CD4-positive, alpha-beta T cell (primary cell): ENCODE results near the gene TLL1. TPM values are rescaled to one million over a fixed set of nuclear protein-coding genes. Genes with fewer than 3 reads are reported as not detected.

Experiments
- ATAC-seq: fragments of 200-7000 bp; cut with Tn5 transposase; one replicate; pipeline ENCODE4 v1.10.0; 2022; ENCODE audit warnings: mild to moderate bottlenecking; ENCODE audit not compliant: poor library complexity
- CTCF ChIA-PET: fragments of 350-600 bp; sonication (Branson Sonifier 250); formaldehyde crosslinking; loops from one replicate; lab custom pipeline; 2021; ENCODE audit warnings: antibody characterized with exemption, inconsistent platforms; lab: Charles Lee
- POLR2A ChIA-PET: fragments of 350-600 bp; sonication (Branson Sonifier 250); formaldehyde crosslinking; loops from one replicate; lab custom pipeline; 2021; ENCODE audit warnings: antibody characterized with exemption, inconsistent platforms; lab: Charles Lee
- DNase-seq, 14 experiments: peaks; one replicate each; pipeline ENCODE4 v3.0.0-alpha.2; 2013 to 2020; ENCODE audit warnings: mixed read lengths in 2 of 14
- H3K27ac ChIP-seq, 2 donors: one replicate each; pipeline versions ENCODE4 v1.5.1 to v1.7.0; 2013; ENCODE audit warnings: low read length in 2 of 2, low read depth in 1 of 2, mild to moderate bottlenecking in 1 of 2
- H3K27me3 ChIP-seq, 2 experiments: 1 replicate in 1 of 2; 2 replicates in 1 of 2; pipeline versions ENCODE4 v1.6.1 to v1.7.0; 2013; ENCODE audit warnings: low read length in 2 of 2, control low read depth in 1 of 2, mild to moderate bottlenecking in 1 of 2, moderate library complexity in 1 of 2; ENCODE audit not compliant: insufficient read depth in 2 of 2, control insufficient read depth in 1 of 2
- H3K36me3 ChIP-seq: one replicate; pipeline ENCODE4 v1.6.1; 2013; ENCODE audit warnings: low read length, control low read depth; ENCODE audit not compliant: insufficient read depth
- H3K4me1 ChIP-seq: one replicate; pipeline ENCODE4 v1.6.1; 2013; ENCODE audit warnings: low read length, control low read depth; ENCODE audit not compliant: insufficient read depth
- H3K4me3 ChIP-seq: one replicate; pipeline ENCODE4 v1.5.1; 2013; ENCODE audit warnings: mild to moderate bottlenecking, low read length, moderate library complexity
- H3K9me3 ChIP-seq, 2 experiments: 1 replicate in 1 of 2; 2 replicates in 1 of 2; pipeline versions ENCODE4 v1.6.1 to v1.7.0; 2013; ENCODE audit warnings: low read length in 2 of 2, mild to moderate bottlenecking in 2 of 2, control low read depth in 1 of 2, moderate library complexity in 1 of 2; ENCODE audit not compliant: control insufficient read depth in 1 of 2, insufficient read depth in 1 of 2
- H3K27ac Mint-ChIP-seq: one replicate; pipeline ENCODE4 v1.8.0; 2020; ENCODE audit warnings: mixed read lengths
- H3K27me3 Mint-ChIP-seq: one replicate; pipeline ENCODE4 v1.8.0; 2021; ENCODE audit warnings: mixed read lengths
- H3K36me3 Mint-ChIP-seq: one replicate; pipeline ENCODE4 v1.8.0; 2021; ENCODE audit warnings: low read depth, mixed read lengths
- H3K4me1 Mint-ChIP-seq: one replicate; pipeline ENCODE4 v1.8.0; 2021; ENCODE audit warnings: low read depth, mixed read lengths
- H3K4me3 Mint-ChIP-seq: one replicate; pipeline ENCODE4 v1.8.0; 2020; ENCODE audit warnings: mild to moderate bottlenecking, mixed read lengths
- H3K9me3 Mint-ChIP-seq: one replicate; pipeline ENCODE4 v1.8.0; 2020; ENCODE audit warnings: mixed read lengths
- intact Hi-C, 2 experiments: fragments of 100-400 bp; cut with DNase I in 1 of 2; cut with micrococcal nuclease in 1 of 2; formaldehyde crosslinking; loops; one replicate each; pipeline versions ENCODE4 v1.15.1 to v1.9.0; 2023 to 2025; cut with DNase I, micrococcal nuclease
- total RNA-seq, 174 experiments: library from RNA in 2 of 174; stranded (reverse) in 2 of 174; gene quantifications; one replicate each; pipeline ENCODE4 v1.2.3 and lab custom pipeline; 2021 to 2026
- TF ChIP-seq, protein P1 (sequence below): fragments of 200-600 bp; IDR thresholded peaks from one replicate; pipeline ENCODE4 v1.8.0; 2022; ENCODE audit warnings: antibody characterized with exemption, mild to moderate bottlenecking

The TLL1 gene
- total RNA-seq, 2 experiments from 2014 or later = not detected

- no peak overlapping the region for H3K4me3 ChIP-seq
- Mint-ChIP-seq H3K27ac (no peak overlapping the region), H3K9me3 (peaks cover 6% of the 10 kb centered on the region), H3K4me3 (no peak overlapping the region), H3K4me1 (no peaks in the 10 kb centered on the region), H3K36me3 (no peaks in the 10 kb centered on the region), H3K27me3 (no peaks in the 10 kb centered on the region)
- H3K36me3 ChIP-seq = no peaks in the 10 kb centered on the region
- H3K27me3 ChIP-seq = no peaks in the 10 kb centered on the region
- no peak for ATAC-seq
- no peaks in the 10 kb centered on the region for H3K9me3 ChIP-seq
- no peak overlapping the region for H3K27ac ChIP-seq
- no peak for DNase-seq
- POLR2A ChIA-PET = no interaction called here
- intact Hi-C loops = no loop called here
- TF ChIP-seq, protein P1, sequence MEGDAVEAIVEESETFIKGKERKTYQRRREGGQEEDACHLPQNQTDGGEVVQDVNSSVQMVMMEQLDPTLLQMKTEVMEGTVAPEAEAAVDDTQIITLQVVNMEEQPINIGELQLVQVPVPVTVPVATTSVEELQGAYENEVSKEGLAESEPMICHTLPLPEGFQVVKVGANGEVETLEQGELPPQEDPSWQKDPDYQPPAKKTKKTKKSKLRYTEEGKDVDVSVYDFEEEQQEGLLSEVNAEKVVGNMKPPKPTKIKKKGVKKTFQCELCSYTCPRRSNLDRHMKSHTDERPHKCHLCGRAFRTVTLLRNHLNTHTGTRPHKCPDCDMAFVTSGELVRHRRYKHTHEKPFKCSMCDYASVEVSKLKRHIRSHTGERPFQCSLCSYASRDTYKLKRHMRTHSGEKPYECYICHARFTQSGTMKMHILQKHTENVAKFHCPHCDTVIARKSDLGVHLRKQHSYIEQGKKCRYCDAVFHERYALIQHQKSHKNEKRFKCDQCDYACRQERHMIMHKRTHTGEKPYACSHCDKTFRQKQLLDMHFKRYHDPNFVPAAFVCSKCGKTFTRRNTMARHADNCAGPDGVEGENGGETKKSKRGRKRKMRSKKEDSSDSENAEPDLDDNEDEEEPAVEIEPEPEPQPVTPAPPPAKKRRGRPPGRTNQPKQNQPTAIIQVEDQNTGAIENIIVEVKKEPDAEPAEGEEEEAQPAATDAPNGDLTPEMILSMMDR = no peak
- H3K4me1 ChIP-seq = no peaks in the 10 kb centered on the region
- CTCF ChIA-PET = no interaction called here
These were observed 161.9 kb downstream of the TLL1 start for GRCh38 chr4:166034965-166035364.

DNA sequence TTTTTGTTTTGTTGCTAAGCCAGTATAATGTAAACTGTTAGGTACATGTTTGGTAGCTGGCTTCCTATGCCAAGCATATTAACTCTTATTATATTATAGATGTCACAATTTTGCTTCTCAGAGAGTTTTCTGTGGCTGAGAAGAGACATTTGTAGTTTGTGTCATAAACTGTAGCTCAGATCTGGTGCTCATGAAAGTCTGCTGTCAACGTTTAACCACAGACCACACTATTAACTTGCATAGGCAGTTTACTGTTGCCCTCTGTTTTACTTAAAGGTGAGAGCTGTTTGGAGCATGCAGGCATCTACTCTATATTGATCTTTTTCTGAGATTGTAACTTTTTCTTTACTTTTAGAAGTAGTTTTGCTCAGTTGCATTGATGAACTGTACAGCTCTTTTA lies 166.8 kb downstream of the TLL1 start:
- Histone ChIP-seq H3K4me3 (no peak overlapping the region), H3K36me3 (no peaks in the 10 kb centered on the region), H3K27me3 (no peaks in the 10 kb centered on the region), H3K4me1 (no peaks in the 10 kb centered on the region), H3K9me3 (peaks cover 0 to 4% of the 10 kb centered on the region in 2 experiments), H3K27ac (no peak overlapping the region)
- intact Hi-C loops = no loop called here
- no peak overlapping the region for H3K4me3 Mint-ChIP-seq
- no peaks in the 10 kb centered on the region for H3K27me3 Mint-ChIP-seq
- DNase-seq = no peak
- ChIA-PET CTCF (no interaction called here), POLR2A (no interaction called here)
- TF ChIP-seq, protein P1 = no peak
- H3K27ac Mint-ChIP-seq = no peak overlapping the region
- H3K4me1 Mint-ChIP-seq = no peaks in the 10 kb centered on the region
- peaks cover 2% of the 10 kb centered on the region for H3K9me3 Mint-ChIP-seq
- no peak for ATAC-seq
- no peaks in the 10 kb centered on the region for H3K36me3 Mint-ChIP-seq

GRCh38 chr4:166042510-166043055 lies 169.5 kb downstream of the TLL1 start:
- H3K4me1 ChIP-seq = no peaks in the 10 kb centered on the region
- intact Hi-C loops = no loop called here
- H3K27me3 ChIP-seq = no peaks in the 10 kb centered on the region
- Mint-ChIP-seq H3K4me1 (no peaks in the 10 kb centered on the region), H3K27ac (no peak overlapping the region), H3K36me3 (no peaks in the 10 kb centered on the region), H3K4me3 (no peak overlapping the region), H3K27me3 (no peaks in the 10 kb centered on the region), H3K9me3 (peaks cover 2% of the 10 kb centered on the region)
- ATAC-seq (no peak), DNase-seq (no peak)
- peaks cover 0 to 4% of the 10 kb centered on the region in 2 experiments for H3K9me3 ChIP-seq
- H3K36me3 ChIP-seq = no peaks in the 10 kb centered on the region
- POLR2A ChIA-PET = no interaction called here
- no peak overlapping the region for H3K4me3 ChIP-seq
- no peak overlapping the region for H3K27ac ChIP-seq
- TF ChIP-seq, protein P1 = no peak
- CTCF ChIA-PET = no interaction called here
